Hematopoietic multipotent progenitor cell treated with erythropoietin and hydrocortisone succinate and interleukin-3 and kit ligand, for 15 days (in vitro differentiated cells): Measurements from ENCODE around the gene TATDN2.

Experiments used
- DNase-seq: peaks from one replicate; pipeline ENCODE4 v3.0.0-alpha.2; 2015; ENCODE audit warnings: low spot score

TATDN2 gene

GRCh38 chr3:10319804-10320203 is 71.5 kb downstream of the TATDN2 start:
- no peak for DNase-seq

GRCh38 chr3:10320320-10320677 is 72.0 kb downstream of the TATDN2 start:
- DNase-seq, result no peak

- no peak for DNase-seq
Observed at GRCh38 chr3:10321630-10322351, 73.5 kb downstream of the TATDN2 start.

GRCh38 chr3:10322352-10322710 is 74.1 kb downstream of the TATDN2 start:
- DNase-seq, result peak; percentile 41

- DNase-seq, result no peak
Observed at GRCh38 chr3:10327592-10327991, 79.3 kb downstream of the TATDN2 start.

- no peak for DNase-seq
Observed at GRCh38 chr3:10328460-10329071, 80.3 kb downstream of the TATDN2 start.

GRCh38 chr3:10329495-10330015 is 81.3 kb downstream of the TATDN2 start:
- no peak for DNase-seq

GRCh38 chr3:10330319-10330718 is 82.1 kb downstream of the TATDN2 start:
- DNase-seq, result no peak
